HG02970 (cell line): ENCODE measurements around the gene SEPTIN6.

Experiments used
- ATAC-seq: cut with Tn5 transposase; IDR thresholded peaks from one replicate; pipeline ENCODE4 v1.9.1; 2021; ENCODE audit warnings: mild to moderate bottlenecking, moderate library complexity, moderate number of reproducible peaks; ENCODE audit not compliant: unreplicated experiment, low FRiP score

The SEPTIN6 gene

GRCh38 chrX:119659522-119659921 is 33.4 kb downstream of the SEPTIN6 start:
- ATAC-seq: no peak

GRCh38 chrX:119655125-119655524 is 37.8 kb downstream of the SEPTIN6 start:
- ATAC-seq: no peak

GRCh38 chrX:119654112-119654531 is 38.8 kb downstream of the SEPTIN6 start:
- ATAC-seq: no peak

GRCh38 chrX:119648421-119648775 is 44.6 kb downstream of the SEPTIN6 start:
- peak; percentile 3 for ATAC-seq

GRCh38 chrX:119647552-119648420 is 45.2 kb downstream of the SEPTIN6 start:
- ATAC-seq: peak; percentile 94

- no peak for ATAC-seq
These were observed 45.9 kb downstream of the SEPTIN6 start for GRCh38 chrX:119647089-119647488.

- no peak for ATAC-seq
These were observed 46.5 kb downstream of the SEPTIN6 start for GRCh38 chrX:119646515-119646914.

- no peak for ATAC-seq
These were observed 49.3 kb downstream of the SEPTIN6 start for GRCh38 chrX:119643696-119644095.
